CD4-positive, alpha-beta T cell (primary cell): ENCODE results near the gene EGFL8. TPM values are rescaled to one million over a fixed set of nuclear protein-coding genes. Genes with fewer than 3 reads are reported as not detected.

Experiments used
- ATAC-seq: fragments of 200-7000 bp; cut with Tn5 transposase; one replicate; pipeline ENCODE4 v1.10.0; 2022; ENCODE audit warnings: mild to moderate bottlenecking; ENCODE audit not compliant: poor library complexity
- CTCF ChIA-PET: fragments of 350-600 bp; sonication (Branson Sonifier 250); formaldehyde crosslinking; loops from one replicate; lab custom pipeline; 2021; ENCODE audit warnings: antibody characterized with exemption, inconsistent platforms; lab: Charles Lee
- POLR2A ChIA-PET: fragments of 350-600 bp; sonication (Branson Sonifier 250); formaldehyde crosslinking; loops from one replicate; lab custom pipeline; 2021; ENCODE audit warnings: antibody characterized with exemption, inconsistent platforms; lab: Charles Lee
- DNase-seq, 14 experiments: peaks; one replicate each; pipeline ENCODE4 v3.0.0-alpha.2; 2013 to 2020; ENCODE audit warnings: mixed read lengths in 2 of 14
- H3K27ac ChIP-seq, 2 donors: one replicate each; pipeline versions ENCODE4 v1.5.1 to v1.7.0; 2013; ENCODE audit warnings: low read length in 2 of 2, low read depth in 1 of 2, mild to moderate bottlenecking in 1 of 2
- H3K27me3 ChIP-seq, 2 experiments: 1 replicate in 1 of 2; 2 replicates in 1 of 2; pipeline versions ENCODE4 v1.6.1 to v1.7.0; 2013; ENCODE audit warnings: low read length in 2 of 2, control low read depth in 1 of 2, mild to moderate bottlenecking in 1 of 2, moderate library complexity in 1 of 2; ENCODE audit not compliant: insufficient read depth in 2 of 2, control insufficient read depth in 1 of 2
- H3K36me3 ChIP-seq: one replicate; pipeline ENCODE4 v1.6.1; 2013; ENCODE audit warnings: low read length, control low read depth; ENCODE audit not compliant: insufficient read depth
- H3K4me1 ChIP-seq: one replicate; pipeline ENCODE4 v1.6.1; 2013; ENCODE audit warnings: low read length, control low read depth; ENCODE audit not compliant: insufficient read depth
- H3K4me3 ChIP-seq: one replicate; pipeline ENCODE4 v1.5.1; 2013; ENCODE audit warnings: mild to moderate bottlenecking, low read length, moderate library complexity
- H3K9me3 ChIP-seq, 2 experiments: 1 replicate in 1 of 2; 2 replicates in 1 of 2; pipeline versions ENCODE4 v1.6.1 to v1.7.0; 2013; ENCODE audit warnings: low read length in 2 of 2, mild to moderate bottlenecking in 2 of 2, control low read depth in 1 of 2, moderate library complexity in 1 of 2; ENCODE audit not compliant: control insufficient read depth in 1 of 2, insufficient read depth in 1 of 2
- H3K27ac Mint-ChIP-seq: one replicate; pipeline ENCODE4 v1.8.0; 2020; ENCODE audit warnings: mixed read lengths
- H3K27me3 Mint-ChIP-seq: one replicate; pipeline ENCODE4 v1.8.0; 2021; ENCODE audit warnings: mixed read lengths
- H3K36me3 Mint-ChIP-seq: one replicate; pipeline ENCODE4 v1.8.0; 2021; ENCODE audit warnings: low read depth, mixed read lengths
- H3K4me1 Mint-ChIP-seq: one replicate; pipeline ENCODE4 v1.8.0; 2021; ENCODE audit warnings: low read depth, mixed read lengths
- H3K4me3 Mint-ChIP-seq: one replicate; pipeline ENCODE4 v1.8.0; 2020; ENCODE audit warnings: mild to moderate bottlenecking, mixed read lengths
- H3K9me3 Mint-ChIP-seq: one replicate; pipeline ENCODE4 v1.8.0; 2020; ENCODE audit warnings: mixed read lengths
- intact Hi-C, 2 experiments: fragments of 100-400 bp; cut with DNase I in 1 of 2; cut with micrococcal nuclease in 1 of 2; formaldehyde crosslinking; loops; one replicate each; pipeline versions ENCODE4 v1.15.1 to v1.9.0; 2023 to 2025; cut with DNase I, micrococcal nuclease
- total RNA-seq, 174 experiments: library from RNA in 2 of 174; stranded (reverse) in 2 of 174; gene quantifications; one replicate each; pipeline ENCODE4 v1.2.3 and lab custom pipeline; 2021 to 2026
- TF ChIP-seq, protein P1 (sequence below): fragments of 200-600 bp; IDR thresholded peaks from one replicate; pipeline ENCODE4 v1.8.0; 2022; ENCODE audit warnings: antibody characterized with exemption, mild to moderate bottlenecking

EGFL8 gene
- total RNA-seq, 2 experiments from 2014 or later = 13.1 to 13.8 TPM

GRCh38 chr6:32198866-32199265 lies 34.5 kb downstream of the EGFL8 start:
- H3K36me3 Mint-ChIP-seq = peaks cover 3% of the 10 kb centered on the region
- H3K4me1 Mint-ChIP-seq = peaks cover 30% of the 10 kb centered on the region
- CTCF ChIA-PET = no interaction called here
- H3K27ac Mint-ChIP-seq = no peak overlapping the region
- POLR2A ChIA-PET = interaction anchor here (12.1 kb wide), 1 partner anchor 19 kb away, joined by 242 read pairs; the partner anchor contains the start of genes AGPAT1 and RNF5
- no peak overlapping the region for H3K4me3 ChIP-seq
- no peak overlapping the region for H3K27ac ChIP-seq
- intact Hi-C loops = loop anchor here in 1 of 2 experiments (5.0 to 10.0 kb wide), 5 partner anchors 534 to 1984 kb away; partner anchors contain the start of genes BRD2, C6orf47, CSNK2B and GPANK1
- ATAC-seq = no peak
- peak overlapping the region; percentile 38 for H3K4me3 Mint-ChIP-seq
- no peaks in the 10 kb centered on the region for H3K9me3 Mint-ChIP-seq
- no peaks in the 10 kb centered on the region for H3K27me3 Mint-ChIP-seq
- no peaks in the 10 kb centered on the region for H3K9me3 ChIP-seq
- TF ChIP-seq, protein P1, sequence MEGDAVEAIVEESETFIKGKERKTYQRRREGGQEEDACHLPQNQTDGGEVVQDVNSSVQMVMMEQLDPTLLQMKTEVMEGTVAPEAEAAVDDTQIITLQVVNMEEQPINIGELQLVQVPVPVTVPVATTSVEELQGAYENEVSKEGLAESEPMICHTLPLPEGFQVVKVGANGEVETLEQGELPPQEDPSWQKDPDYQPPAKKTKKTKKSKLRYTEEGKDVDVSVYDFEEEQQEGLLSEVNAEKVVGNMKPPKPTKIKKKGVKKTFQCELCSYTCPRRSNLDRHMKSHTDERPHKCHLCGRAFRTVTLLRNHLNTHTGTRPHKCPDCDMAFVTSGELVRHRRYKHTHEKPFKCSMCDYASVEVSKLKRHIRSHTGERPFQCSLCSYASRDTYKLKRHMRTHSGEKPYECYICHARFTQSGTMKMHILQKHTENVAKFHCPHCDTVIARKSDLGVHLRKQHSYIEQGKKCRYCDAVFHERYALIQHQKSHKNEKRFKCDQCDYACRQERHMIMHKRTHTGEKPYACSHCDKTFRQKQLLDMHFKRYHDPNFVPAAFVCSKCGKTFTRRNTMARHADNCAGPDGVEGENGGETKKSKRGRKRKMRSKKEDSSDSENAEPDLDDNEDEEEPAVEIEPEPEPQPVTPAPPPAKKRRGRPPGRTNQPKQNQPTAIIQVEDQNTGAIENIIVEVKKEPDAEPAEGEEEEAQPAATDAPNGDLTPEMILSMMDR = no peak
- no peaks in the 10 kb centered on the region for H3K36me3 ChIP-seq
- H3K4me1 ChIP-seq = peaks cover 32% of the 10 kb centered on the region
- no peaks in the 10 kb centered on the region for H3K27me3 ChIP-seq
- DNase-seq = peak in 1 of 14 experiments; percentile 30

DNA sequence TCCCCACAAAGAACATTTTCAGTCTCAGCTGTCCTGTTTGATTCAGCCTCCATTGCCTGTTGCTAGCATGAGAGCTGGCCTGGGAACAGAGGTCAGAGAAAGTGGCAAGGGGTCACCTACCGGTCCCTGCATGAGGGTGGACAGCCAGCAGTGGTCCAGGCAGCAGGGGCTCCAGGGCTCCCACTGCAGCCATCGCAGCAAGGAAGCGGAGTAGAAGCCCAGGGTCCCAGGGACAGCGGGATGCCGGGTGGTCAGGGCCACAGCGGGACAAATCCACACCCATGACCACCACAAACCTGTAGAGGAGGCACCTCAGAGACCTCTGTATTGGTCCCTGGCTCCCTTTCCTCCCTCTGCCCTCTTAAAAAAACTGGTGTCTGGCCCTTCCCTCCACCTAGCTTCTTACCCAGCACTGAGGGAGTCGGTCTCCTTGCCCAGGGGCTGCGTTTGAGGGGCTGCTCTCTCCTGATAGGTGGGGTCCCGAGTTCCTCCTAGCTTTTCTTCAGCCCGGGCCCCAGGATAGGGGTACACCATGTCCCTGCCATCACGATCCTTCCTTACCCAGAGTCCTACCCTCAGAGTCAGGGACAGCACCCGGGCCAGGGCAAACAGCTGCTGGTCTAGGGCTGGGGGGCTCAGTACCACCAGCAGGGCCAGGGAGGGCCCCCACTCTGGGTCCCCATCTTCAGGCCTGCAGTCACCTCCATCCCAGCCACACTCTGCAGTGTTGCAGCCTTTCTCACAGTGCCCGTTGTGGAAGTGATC lies 36.5 kb downstream of the EGFL8 start:
- H3K4me1 Mint-ChIP-seq = peaks cover 12% of the 10 kb centered on the region
- H3K27ac Mint-ChIP-seq = no peak overlapping the region
- H3K9me3 Mint-ChIP-seq = no peaks in the 10 kb centered on the region
- ChIA-PET POLR2A (no interaction called here), CTCF (no interaction called here)
- Histone ChIP-seq H3K9me3 (no peaks in the 10 kb centered on the region), H3K36me3 (no peaks in the 10 kb centered on the region), H3K27ac (no peak overlapping the region), H3K27me3 (peaks cover 0 to 2% of the 10 kb centered on the region in 2 experiments), H3K4me1 (peaks cover 15% of the 10 kb centered on the region), H3K4me3 (no peak overlapping the region)
- TF ChIP-seq, protein P1 = no peak
- peak in 1 of 14 experiments; percentile 16 for DNase-seq
- H3K4me3 Mint-ChIP-seq = no peak overlapping the region
- ATAC-seq = no peak
- peaks cover 3% of the 10 kb centered on the region for H3K27me3 Mint-ChIP-seq
- no peaks in the 10 kb centered on the region for H3K36me3 Mint-ChIP-seq
- intact Hi-C loops = loop anchor here in 1 of 2 experiments (5.0 kb wide), 1 partner anchor 41 kb away; no protein-coding TSS in a partner anchor

DNA sequence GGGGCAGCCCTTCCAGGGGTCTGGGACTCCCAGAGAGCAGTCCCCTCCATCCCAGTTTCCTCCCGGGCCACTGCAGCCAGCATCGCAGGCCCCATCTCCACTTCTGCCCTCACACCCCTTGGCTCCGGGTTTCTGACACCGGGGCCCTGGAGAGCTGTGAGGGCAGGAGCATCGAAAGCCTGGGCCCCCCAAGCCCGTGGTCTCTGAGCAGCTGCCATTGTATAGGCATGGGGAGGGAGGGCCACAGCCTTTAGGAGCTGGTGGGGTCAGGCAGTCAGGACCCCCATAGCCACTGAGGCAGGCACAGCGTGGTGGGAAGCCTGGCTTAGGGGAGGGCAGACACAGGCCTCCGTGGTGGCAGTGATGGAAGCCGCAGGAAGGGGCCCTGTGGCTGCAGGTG lies 37.8 kb downstream of the EGFL8 start:
- CTCF ChIA-PET = no interaction called here
- intact Hi-C loops = loop anchor here in 1 of 2 experiments (5.0 kb wide), 1 partner anchor 40 kb away; no protein-coding TSS in a partner anchor
- no peaks in the 10 kb centered on the region for H3K9me3 ChIP-seq
- ATAC-seq (no peak), DNase-seq (peak in 1 of 14 experiments; percentile 15)
- no peak overlapping the region for H3K27ac ChIP-seq
- no peak overlapping the region for H3K4me3 Mint-ChIP-seq
- peaks cover 3% of the 10 kb centered on the region for H3K27me3 Mint-ChIP-seq
- H3K36me3 ChIP-seq = no peaks in the 10 kb centered on the region
- no peaks in the 10 kb centered on the region for H3K36me3 Mint-ChIP-seq
- peaks cover 2% of the 10 kb centered on the region for H3K4me1 ChIP-seq
- no peaks in the 10 kb centered on the region for H3K4me1 Mint-ChIP-seq
- POLR2A ChIA-PET = no interaction called here
- H3K27ac Mint-ChIP-seq = no peak overlapping the region
- no peaks in the 10 kb centered on the region for H3K9me3 Mint-ChIP-seq
- H3K27me3 ChIP-seq = peaks cover 0 to 2% of the 10 kb centered on the region in 2 experiments
- TF ChIP-seq, protein P1 = no peak
- no peak overlapping the region for H3K4me3 ChIP-seq
